ENCODE results near the gene EI24. TPM values are rescaled to one million over a fixed set of nuclear protein-coding genes. Genes with fewer than 3 reads are reported as not detected.

Gene EI24
- total and polyA plus RNA-seq, 9 of the 15 experiments (the other 6 are each of a cell fraction or from before 2014, with no cell fraction given): 50.4 to 260 (median 168) TPM

GRCh38 chr11:125625225-125625629, 56.0 kb downstream of the EI24 start (continued):
- TF ChIP-seq MGA (IDR thresholded peaks at IDR 0.05) (peak; percentile 97), ZNF347 (CRISPR knock-in tag; IDR thresholded peaks at IDR 0.05; ENCODE audit: low read depth) (no peak), CBX5 (IDR thresholded peaks at IDR 0.05; ENCODE audit: borderline replicate concordance, low read depth) (no peak), IRF1 (CRISPR knock-in tag; IDR thresholded peaks at IDR 0.05; ENCODE audit: borderline replicate concordance) (0 out of 2 replicates have a peak, but pooled peaks have one; percentile 78), MTA3 (IDR thresholded peaks at IDR 0.05; ENCODE audit: borderline replicate concordance) (no peak), CREB5 (CRISPR knock-in tag; IDR thresholded peaks at IDR 0.05) (no peak), GTF2E2 (tag; IDR thresholded peaks at IDR 0.05) (no peak), SNIP1 (IDR thresholded peaks at IDR 0.05; ENCODE audit: low read depth) (peak; percentile 46; the same call in 1 of the 2 replicates), RAD51 (IDR thresholded peaks at IDR 0.05; ENCODE audit: borderline replicate concordance, low read depth) (no peak), ZNF24 (IDR thresholded peaks at IDR 0.05) (0 out of 2 replicates have a peak, but pooled peaks have one; percentile 9), ZFX (CRISPR knock-in tag; IDR thresholded peaks at IDR 0.05) (no peak), SNRNP70 (optimal IDR thresholded peaks at IDR 0.05; ENCODE audit: low read depth, low read length) (no peak), MECOM (CRISPR knock-in tag; IDR thresholded peaks at IDR 0.05) (no peak), BRF1 (IDR thresholded peaks at IDR 0.05; ENCODE audit: borderline replicate concordance, extremely low read depth, insufficient read length) (no peak), ZNF445 (CRISPR knock-in tag; IDR thresholded peaks at IDR 0.05; ENCODE audit: low read depth) (0 out of 2 replicates have a peak, but pooled peaks have one; percentile 25), ZNF282 (CRISPR knock-in tag; IDR thresholded peaks at IDR 0.05) (no peak)
